ENCODE results near the gene TSC22D3. TPM values are rescaled to one million over a fixed set of nuclear protein-coding genes. Genes with fewer than 3 reads are reported as not detected.

TSC22D3 gene
- total and polyA plus RNA-seq, 2 donors (not counting 1 experiment from before 2014, with no cell fraction given): 447 to 3,050 TPM

- H3K27me3 Mint-ChIP-seq: no peaks in the 10 kb centered on the region
- no peak overlapping the region for H3K27ac ChIP-seq (ENCODE audit: low read length in 2 of 2)
- no peaks in the 10 kb centered on the region for H3K27me3 ChIP-seq (replicated peaks in 1 of 4; ENCODE audit: control extremely low read depth in 1 of 4, control insufficient read depth in 3 of 4, insufficient read depth in 4 of 4, low read length in 3 of 4)
- H3K27ac Mint-ChIP-seq: no peak overlapping the region
- WGBS (ENCODE audit: insufficient coverage): 67% methylated on average over 1 of the region's 9 CpGs
- no peak for TF ChIP-seq CTCF (IDR thresholded peaks at IDR 0.05)
- H3K4me2 ChIP-seq (replicated peaks; ENCODE audit: low read depth, low read length, poor library complexity, severe bottlenecking): no peak overlapping the region
- ATAC-seq (ENCODE audit: low read depth) (no peak), DNase-seq (no peak)
- H3K4me1 Mint-ChIP-seq: peaks cover 10% of the 10 kb centered on the region
- no peaks in the 10 kb centered on the region for H3K79me2 ChIP-seq (ENCODE audit: control insufficient read depth, insufficient read depth, low read length)
- H4K20me1 ChIP-seq (ENCODE audit: control insufficient read depth, insufficient read depth, low read length, poor library complexity, severe bottlenecking): no peaks in the 10 kb centered on the region
- H3K9me3 ChIP-seq (ENCODE audit: control extremely low read depth in 1 of 3, control insufficient read depth in 2 of 3, insufficient read depth in 1 of 3, low read length in 2 of 3): no peaks in the 10 kb centered on the region
- H3K4me1 ChIP-seq (ENCODE audit: control insufficient read depth in 2 of 2, insufficient read depth in 2 of 2, low read length in 2 of 2): peaks cover 5 to 9% of the 10 kb centered on the region in 2 donors
- no peak overlapping the region for H3K4me3 ChIP-seq (ENCODE audit: control extremely low read depth in 1 of 5, extremely low read depth in 1 of 5, insufficient read depth in 1 of 5, low read depth in 2 of 5, low read length in 4 of 5)
- ChIA-PET CTCF (interaction anchor here (0.5 to 1.3 kb wide), 3 partner anchors 9 to 67 kb away, joined by 3 read pairs; no protein-coding TSS in a partner anchor), POLR2A (interaction anchor here (0.8 to 1.1 kb wide), 2 partner anchors 10 to 14 kb away, joined by 3 to 6 read pairs; no protein-coding TSS in a partner anchor)
- H2AFZ ChIP-seq (ENCODE audit: insufficient read depth, low read depth, low read length, poor library complexity, severe bottlenecking): no peak overlapping the region
- no peak overlapping the region for H3K9ac ChIP-seq (ENCODE audit: low read length)
- H3K4me3 Mint-ChIP-seq: no peak overlapping the region
- no peaks in the 10 kb centered on the region for H3K36me3 ChIP-seq (replicated peaks in 1 of 2; ENCODE audit: control extremely low read depth in 1 of 2, control insufficient read depth in 1 of 2, extremely low read depth in 1 of 2, insufficient read depth in 2 of 2, low read length in 1 of 2)
- no peaks in the 10 kb centered on the region for H3K9me3 Mint-ChIP-seq (ENCODE audit: insufficient read depth)
- intact Hi-C loops (cut with micrococcal nuclease): no loop called here
Observed at GRCh38 chrX:107726816-107727534, 48.6 kb downstream of the TSC22D3 start.

- DNase-seq (no peak), ATAC-seq (ENCODE audit: low read depth) (no peak)
- no peaks in the 10 kb centered on the region for H3K9me3 ChIP-seq (ENCODE audit: control extremely low read depth in 1 of 3, control insufficient read depth in 2 of 3, insufficient read depth in 1 of 3, low read length in 2 of 3)
- H3K36me3 ChIP-seq (replicated peaks in 1 of 2; ENCODE audit: control extremely low read depth in 1 of 2, control insufficient read depth in 1 of 2, extremely low read depth in 1 of 2, insufficient read depth in 2 of 2, low read length in 1 of 2): no peaks in the 10 kb centered on the region
- WGBS (ENCODE audit: insufficient coverage): 80% methylated on average over 1 of the region's 9 CpGs
- H3K4me2 ChIP-seq (replicated peaks; ENCODE audit: low read depth, low read length, poor library complexity, severe bottlenecking): no peak overlapping the region
- Mint-ChIP-seq H3K4me1 (peaks cover 19% of the 10 kb centered on the region), H3K27me3 (no peaks in the 10 kb centered on the region), H3K27ac (no peak overlapping the region), H3K9me3 (ENCODE audit: insufficient read depth) (no peaks in the 10 kb centered on the region), H3K4me3 (no peak overlapping the region)
- H3K4me3 ChIP-seq (ENCODE audit: control extremely low read depth in 1 of 5, extremely low read depth in 1 of 5, insufficient read depth in 1 of 5, low read depth in 2 of 5, low read length in 4 of 5): no peak overlapping the region
- ChIA-PET CTCF (interaction anchor here (1.3 kb wide), 2 partner anchors 8 to 65 kb away, joined by 3 read pairs; no protein-coding TSS in a partner anchor), POLR2A (no interaction called here)
- no peaks in the 10 kb centered on the region for H3K27me3 ChIP-seq (replicated peaks in 1 of 4; ENCODE audit: control extremely low read depth in 1 of 4, control insufficient read depth in 3 of 4, insufficient read depth in 4 of 4, low read length in 3 of 4)
- H3K4me1 ChIP-seq (ENCODE audit: control insufficient read depth in 2 of 2, insufficient read depth in 2 of 2, low read length in 2 of 2): peaks cover 13 to 19% of the 10 kb centered on the region in 2 donors
- no peak overlapping the region for H2AFZ ChIP-seq (ENCODE audit: insufficient read depth, low read depth, low read length, poor library complexity, severe bottlenecking)
- TF ChIP-seq EZH2 (IDR thresholded peaks at IDR 0.05; ENCODE audit: borderline replicate concordance, insufficient read depth, low read depth, low read length, poor library complexity, severe bottlenecking): no peak
- TF ChIP-seq CTCF (IDR thresholded peaks at IDR 0.05): no peak
- H3K79me2 ChIP-seq (ENCODE audit: control insufficient read depth, insufficient read depth, low read length): no peaks in the 10 kb centered on the region
- H4K20me1 ChIP-seq (ENCODE audit: control insufficient read depth, insufficient read depth, low read length, poor library complexity, severe bottlenecking): no peaks in the 10 kb centered on the region
- intact Hi-C loops (cut with micrococcal nuclease): no loop called here
- no peak overlapping the region for H3K9ac ChIP-seq (ENCODE audit: low read length)
- H3K27ac ChIP-seq (ENCODE audit: low read length in 2 of 2): no peak overlapping the region
Observed at GRCh38 chrX:107725761-107726555, 49.6 kb downstream of the TSC22D3 start.
